T47D (cell line): ENCODE measurements around the gene GRIK3.

ENCODE experiments used
- DNase-seq, 2 experiments: peaks; one replicate each; pipeline versions ENCODE4 v3.0.0 to v3.0.0-alpha.2; 2011 to 2012; ENCODE audit warnings: low read depth in 1 of 2, low spot score in 1 of 2
- JUND ChIP-seq: IDR thresholded peaks from 2 replicates; pipeline ENCODE4 v1.6.1; 2012; ENCODE audit warnings: low read depth
- in situ Hi-C: cut with HindIII; loops from 2 replicates; pipeline ENCODE4 v1.10.0; 2016; ENCODE audit warnings: low sequenced_read_pairs, low pct_unique_long_range_greater_than_20kb

GRIK3 gene

DNA sequence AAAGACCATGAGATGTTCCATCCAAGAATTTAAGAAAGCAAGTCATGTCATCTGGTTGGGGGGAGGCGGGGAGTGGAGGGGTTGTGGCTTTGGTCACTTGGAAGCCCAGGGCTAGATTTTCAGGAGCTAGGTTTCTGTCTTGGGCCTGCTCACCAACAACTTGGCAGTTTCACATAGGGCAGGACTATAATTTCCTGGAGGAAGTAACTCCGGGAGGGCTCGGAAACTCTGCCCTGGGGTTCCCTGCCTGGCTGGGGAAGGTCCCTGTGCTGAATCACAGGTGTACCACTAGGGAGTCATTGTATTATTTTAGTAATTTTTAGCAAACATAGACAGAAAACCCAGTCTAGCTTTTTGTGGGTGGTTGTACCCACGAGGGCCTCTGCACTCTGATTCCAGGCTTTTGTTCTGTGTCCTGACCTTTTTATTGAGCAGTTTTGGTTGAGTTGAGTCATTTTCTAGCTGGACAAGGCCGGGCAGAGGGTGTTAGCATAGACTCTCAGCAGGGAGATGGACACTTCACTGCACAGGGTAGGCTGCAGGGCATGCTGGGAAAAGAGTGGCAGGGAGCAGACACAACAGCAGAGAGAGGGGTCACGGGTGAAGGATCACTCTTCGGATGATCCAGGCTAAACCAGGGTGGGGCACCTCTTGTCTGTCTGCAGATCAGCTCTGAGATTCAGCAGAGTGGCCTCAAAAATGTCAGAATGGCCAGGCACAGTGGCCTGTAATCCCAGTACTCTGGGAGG, 144.7 kb downstream of the GRIK3 start:
- TF ChIP-seq JUND, result no peak
- in situ Hi-C loops, result no loop called here
- DNase-seq, result no peak

GRCh38 chr1:36888811-36889477, 145.4 kb downstream of the GRIK3 start:
- in situ Hi-C loops, result no loop called here
- TF ChIP-seq JUND, result no peak
- DNase-seq, result no peak

- no peak for DNase-seq
- in situ Hi-C loops, result no loop called here
Measured at GRCh38 chr1:36885540-36886357, 148.6 kb downstream of the GRIK3 start.

GRCh38 chr1:36884801-36885200, 149.5 kb downstream of the GRIK3 start:
- DNase-seq, result no peak
- in situ Hi-C loops, result no loop called here
- TF ChIP-seq JUND, result no peak

More at GRCh38 chr1:36885540-36886357, 148.6 kb downstream of the GRIK3 start:
- no peak for TF ChIP-seq JUND

- in situ Hi-C loops, result no loop called here
- no peak for TF ChIP-seq JUND
- DNase-seq, result no peak
Measured at GRCh38 chr1:36884029-36884701, 150.2 kb downstream of the GRIK3 start.

GRCh38 chr1:36883315-36883949, 150.9 kb downstream of the GRIK3 start:
- no peak for DNase-seq
- TF ChIP-seq JUND, result no peak
- in situ Hi-C loops, result no loop called here

- DNase-seq, result no peak
- in situ Hi-C loops, result no loop called here
- no peak for TF ChIP-seq JUND
Measured at GRCh38 chr1:36882536-36883285, 151.6 kb downstream of the GRIK3 start.

DNA sequence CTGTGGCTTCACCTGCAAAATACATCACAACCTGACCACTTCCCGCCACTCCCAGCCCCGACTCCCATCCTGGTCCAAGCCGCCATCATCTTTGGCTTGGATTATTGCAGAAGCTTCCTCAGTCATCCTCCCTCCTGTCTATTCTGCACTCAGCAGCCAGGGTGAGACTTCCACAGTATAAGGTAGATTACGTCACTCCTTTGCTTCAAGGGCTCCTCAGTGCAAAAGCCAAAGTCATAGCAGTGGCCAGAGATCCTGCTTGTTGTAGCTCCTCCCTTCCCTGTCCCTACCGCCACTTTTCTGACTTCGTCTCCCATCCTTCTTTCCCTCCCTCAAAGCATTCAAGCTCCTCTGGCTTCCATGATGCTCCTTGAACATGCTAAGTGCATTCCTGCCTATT, 152.8 kb downstream of the GRIK3 start:
- TF ChIP-seq JUND, result no peak
- in situ Hi-C loops, result no loop called here
- DNase-seq, result no peak

- no peak for TF ChIP-seq JUND
- DNase-seq, result no peak
- in situ Hi-C loops, result no loop called here
Measured at GRCh38 chr1:36881068-36881405, 153.3 kb downstream of the GRIK3 start.

DNA sequence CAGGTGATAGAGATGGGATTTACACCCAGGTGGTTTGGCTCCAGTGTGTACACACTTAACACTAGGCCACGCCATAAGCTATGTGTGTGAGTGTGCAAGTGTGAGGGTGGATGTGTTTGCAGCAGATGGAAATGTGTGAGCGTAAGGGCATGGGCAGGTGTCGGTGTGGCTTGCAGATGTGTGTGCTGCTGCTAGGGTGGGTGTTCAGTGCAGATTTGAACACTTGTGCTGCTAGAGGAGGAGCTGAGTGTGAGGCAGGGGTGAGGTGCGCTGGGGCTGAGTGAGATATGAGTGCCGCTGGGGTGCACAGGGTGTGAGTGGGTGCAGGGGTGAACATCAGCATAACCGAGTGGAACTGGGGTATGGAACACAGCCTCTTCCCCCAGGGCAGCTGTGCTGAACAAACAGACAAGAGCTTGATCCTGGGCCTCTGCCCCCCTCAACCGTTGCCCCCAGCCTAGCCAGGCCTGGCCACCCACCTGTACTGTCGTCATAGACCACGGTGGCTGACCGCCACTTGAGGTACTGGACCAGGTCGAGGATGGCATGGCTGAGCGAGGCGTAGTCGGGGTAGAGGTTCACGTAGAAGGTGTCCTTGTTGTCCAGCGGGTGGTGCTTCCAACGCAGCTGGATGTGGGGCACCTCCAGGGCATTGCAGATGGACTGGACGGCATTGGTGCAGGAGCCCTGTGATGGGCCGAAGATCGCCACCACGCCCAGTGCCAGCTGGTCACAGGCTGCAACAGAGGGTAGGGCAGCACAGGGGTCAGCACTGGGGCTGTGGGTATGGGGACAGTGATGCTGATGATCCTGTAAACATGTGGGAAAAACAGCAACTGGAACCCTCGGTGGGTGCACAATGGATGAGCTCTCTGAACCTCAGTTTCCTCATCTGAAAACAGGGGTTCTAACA, 153.9 kb downstream of the GRIK3 start:
- TF ChIP-seq JUND, result no peak
- no peak for DNase-seq
- in situ Hi-C loops, result no loop called here

GRCh38 chr1:36879613-36880012, 154.7 kb downstream of the GRIK3 start:
- TF ChIP-seq JUND, result no peak
- in situ Hi-C loops, result no loop called here
- no peak for DNase-seq
